WTC11 (cell line): ENCODE results near the gene GCHFR. TPM values are rescaled to one million over a fixed set of nuclear protein-coding genes. Genes with fewer than 3 reads are reported as not detected.

Source experiments
- ARID4B ChIP-seq: sonication (generic); formaldehyde crosslinking; IDR thresholded peaks from 2 replicates; pipeline ENCODE4 v1.8.0; 2023; ENCODE audit warnings: missing genetic modification reagents, mild to moderate bottlenecking, borderline replicate concordance
- ATF2 ChIP-seq: sonication (generic); formaldehyde crosslinking; IDR thresholded peaks from 2 replicates; pipeline ENCODE4 v1.8.1; 2022; ENCODE audit warnings: low read depth, missing genetic modification reagents, borderline replicate concordance
- CREB1 ChIP-seq: sonication (generic); formaldehyde crosslinking; IDR thresholded peaks from 2 replicates; pipeline ENCODE4 v1.8.0; 2023; ENCODE audit warnings: mild to moderate bottlenecking, missing genetic modification reagents
- CTCF ChIP-seq: fragments of 200-600 bp; IDR thresholded peaks from 2 replicates; pipeline ENCODE4 v1.8.0; 2022; ENCODE audit warnings: antibody characterized with exemption
- ETV6 ChIP-seq: sonication (generic); formaldehyde crosslinking; IDR thresholded peaks from 2 replicates; pipeline ENCODE4 v1.8.1; 2022; ENCODE audit warnings: mild to moderate bottlenecking, missing genetic modification reagents
- FOXJ3 ChIP-seq: sonication (generic); formaldehyde crosslinking; IDR thresholded peaks from 2 replicates; pipeline ENCODE4 v1.9.0; 2021; ENCODE audit warnings: missing genetic modification reagents, mild to moderate bottlenecking, borderline replicate concordance
- FOXP4 ChIP-seq: sonication (generic); formaldehyde crosslinking; IDR thresholded peaks from 2 replicates; pipeline ENCODE4 v1.8.0; 2022; ENCODE audit warnings: mild to moderate bottlenecking, missing genetic modification reagents
- GTF2I ChIP-seq: fragments of 250-450 bp; sonication (Bioruptor Pico); conservative IDR thresholded peaks from 2 replicates; pipeline ENCODE4 v1.4.0; 2021; ENCODE audit warnings: mild to moderate bottlenecking
- JAZF1 ChIP-seq: fragments of 250-450 bp; sonication (Bioruptor Pico); IDR thresholded peaks from 2 replicates; pipeline ENCODE4 v1.9.0; 2021; ENCODE audit warnings: moderate library complexity, mild to moderate bottlenecking, inconsistent platforms
- KAT7 ChIP-seq: sonication (generic); formaldehyde crosslinking; IDR thresholded peaks from 2 replicates; pipeline ENCODE4 v1.8.1; 2023; ENCODE audit warnings: missing genetic modification reagents, mild to moderate bottlenecking, borderline replicate concordance
- MAX ChIP-seq: sonication (generic); formaldehyde crosslinking; IDR thresholded peaks from 2 replicates; pipeline ENCODE4 v1.8.0; 2022; ENCODE audit warnings: mild to moderate bottlenecking, missing genetic modification reagents
- MLX ChIP-seq: sonication (generic); formaldehyde crosslinking; IDR thresholded peaks from 2 replicates; pipeline ENCODE4 v1.8.1; 2023; ENCODE audit warnings: mild to moderate bottlenecking, missing genetic modification reagents, moderate library complexity
- MXD4 ChIP-seq: fragments of 250-450 bp; sonication (Bioruptor Pico); IDR thresholded peaks from 2 replicates; pipeline ENCODE4 v1.8.0; 2021; ENCODE audit warnings: mild to moderate bottlenecking, moderate library complexity, borderline replicate concordance
- MYBL2 ChIP-seq: sonication (generic); formaldehyde crosslinking; IDR thresholded peaks from 2 replicates; pipeline ENCODE4 v1.8.1; 2023; ENCODE audit warnings: mild to moderate bottlenecking, moderate library complexity, missing genetic modification reagents
- NFE2L1 ChIP-seq: sonication (generic); formaldehyde crosslinking; IDR thresholded peaks from 2 replicates; pipeline ENCODE4 v1.8.1; 2023; ENCODE audit warnings: missing genetic modification reagents
- NR2C2 ChIP-seq: sonication (generic); formaldehyde crosslinking; IDR thresholded peaks from 2 replicates; pipeline ENCODE4 v1.8.0; 2022; ENCODE audit warnings: mild to moderate bottlenecking, missing genetic modification reagents
- PREB ChIP-seq: sonication (generic); formaldehyde crosslinking; IDR thresholded peaks from 2 replicates; pipeline ENCODE4 v1.8.1; 2022; ENCODE audit warnings: mild to moderate bottlenecking, missing genetic modification reagents, moderate library complexity, borderline replicate concordance
- SMAD3 ChIP-seq: sonication (generic); formaldehyde crosslinking; IDR thresholded peaks from 2 replicates; pipeline ENCODE4 v1.8.0; 2022; ENCODE audit warnings: missing genetic modification reagents, mild to moderate bottlenecking, borderline replicate concordance
- SP1 ChIP-seq: sonication (generic); formaldehyde crosslinking; conservative IDR thresholded peaks from 2 replicates; pipeline ENCODE4 v1.8.1; 2022; ENCODE audit warnings: missing genetic modification reagents
- TEAD1 ChIP-seq: sonication (generic); formaldehyde crosslinking; IDR thresholded peaks from 2 replicates; pipeline ENCODE4 v1.8.0; 2022; ENCODE audit warnings: mild to moderate bottlenecking, missing genetic modification reagents
- USF1 ChIP-seq: sonication (generic); formaldehyde crosslinking; IDR thresholded peaks from 2 replicates; pipeline ENCODE4 v1.8.0; 2022; ENCODE audit warnings: mild to moderate bottlenecking, missing genetic modification reagents
- ZMAT4 ChIP-seq: fragments of 250-450 bp; sonication (Bioruptor Pico); IDR thresholded peaks from 2 replicates; pipeline ENCODE4 v1.9.0; 2021; ENCODE audit warnings: mild to moderate bottlenecking
- ZNF232 ChIP-seq: sonication (generic); formaldehyde crosslinking; IDR thresholded peaks from 2 replicates; pipeline ENCODE4 v1.8.0; 2022; ENCODE audit warnings: mild to moderate bottlenecking, missing genetic modification reagents
- ZNF263 ChIP-seq: sonication (generic); formaldehyde crosslinking; IDR thresholded peaks from 2 replicates; pipeline ENCODE4 v1.8.1; 2022; ENCODE audit warnings: low read depth, mild to moderate bottlenecking, moderate library complexity, missing genetic modification reagents
- ZNF671 ChIP-seq: fragments of 250-450 bp; sonication (Bioruptor Pico); IDR thresholded peaks from 2 replicates; pipeline ENCODE4 v1.8.0; 2021; ENCODE audit warnings: mild to moderate bottlenecking
- total RNA-seq: library from RNA; stranded (reverse); gene quantifications from 3 replicates; pipeline ENCODE4 v1.2.3, GENCODE V29; 2021

The GCHFR gene
- total RNA-seq, 1 experiment from 2014 or later: 42.3 TPM

GRCh38 chr15:40807028-40807887, 43.4 kb downstream of the GCHFR start, which contains the start of the genes DNAJC17 and ZFYVE19 (continued):
- no peak; the same call in 1 of the 2 replicates for TF ChIP-seq FOXP4 (CRISPR knock-in tag)
- TF ChIP-seq GTF2I: no peak
- TF ChIP-seq PREB: no peak
- peak; percentile 80; the same call in 1 of the 2 replicates for TF ChIP-seq SMAD3 (CRISPR knock-in tag)
- TF ChIP-seq NR2C2 (CRISPR knock-in tag): no peak
- no peak for TF ChIP-seq JAZF1 (CRISPR knock-in tag)
- peak; percentile 84; the same call in 1 of the 2 replicates for TF ChIP-seq ETV6 (CRISPR knock-in tag)
- TF ChIP-seq CTCF: no peak
- TF ChIP-seq TEAD1 (CRISPR knock-in tag): peak; percentile 6
- TF ChIP-seq MXD4: no peak
- TF ChIP-seq MAX: peak; percentile 71; the same call in 1 of the 2 replicates
- 0 out of 2 replicates have a peak, but pooled peaks have one; percentile 9 for TF ChIP-seq NFE2L1 (CRISPR knock-in tag)
- TF ChIP-seq MYBL2 (CRISPR knock-in tag): no peak; the same call in 1 of the 2 replicates
- TF ChIP-seq FOXJ3: no peak
- no peak for TF ChIP-seq CREB1
- 0 out of 2 replicates have a peak, but pooled peaks have one; percentile 27 for TF ChIP-seq KAT7 (CRISPR knock-in tag)
- TF ChIP-seq SP1: peak; percentile 91
- no peak for TF ChIP-seq ATF2 (CRISPR knock-in tag)
- TF ChIP-seq USF1 (CRISPR knock-in tag): no peak; the same call in 1 of the 2 replicates
- no peak for TF ChIP-seq ZMAT4 (CRISPR knock-in tag)
- no peak for TF ChIP-seq ZNF263 (CRISPR knock-in tag)
- no peak for TF ChIP-seq MLX (CRISPR knock-in tag)
- TF ChIP-seq ZNF232: peak; percentile 88; the same call in 1 of the 2 replicates
- TF ChIP-seq ZNF671 (CRISPR knock-in tag): no peak
- no peak; the same call in 1 of the 2 replicates for TF ChIP-seq ARID4B (CRISPR knock-in tag)
